IMR-90 (cell line): Measurements from ENCODE around the gene AHSG. TPM values are rescaled to one million over a fixed set of nuclear protein-coding genes. Genes with fewer than 3 reads are reported as not detected.

Experiments
- ATAC-seq: fragments of 200-7000 bp; cut with Tn5 transposase; 2 replicates; pipeline ENCODE4 v1.9.1; 2020; ENCODE audit warnings: low read depth, mild to moderate bottlenecking, moderate library complexity
- BruUV-seq: library from RNA; stranded (reverse); fragments of 400-500 nt; replicated peaks from 2 replicates; lab custom pipeline; 2021; lab: Mats Ljungman, UMichigan
- CTCF ChIA-PET: fragments of 300-600 bp; formaldehyde crosslinking; extraction: SDS; loops from one replicate; lab custom pipeline; 2021; ENCODE audit warnings: antibody characterized with exemption; lab: Yijun Ruan, JAX
- POLR2A ChIA-PET: fragments of 300-600 bp; sonication (Branson Sonifier 250); formaldehyde crosslinking; loops from one replicate; lab custom pipeline; 2022; ENCODE audit warnings: antibody characterized with exemption; ENCODE audit not compliant: unreplicated experiment; lab: Charles Lee
- DNase-seq: peaks from one replicate; pipeline ENCODE4 v3.0.0; 2013
- H2AFZ ChIP-seq: replicated peaks from 2 replicates; pipeline ENCODE3; 2013; ENCODE audit warnings: low read length, mild to moderate bottlenecking; ENCODE audit not compliant: poor library complexity
- H2AK5ac ChIP-seq: 2 replicates; pipeline ENCODE4 v1.6.1; 2013; ENCODE audit warnings: low read depth, low read length, inconsistent platforms
- H2AK9ac ChIP-seq: replicated peaks from 2 replicates; pipeline ENCODE3; 2013; ENCODE audit warnings: mild to moderate bottlenecking, low read depth, low read length, moderate library complexity; ENCODE audit not compliant: poor library complexity
- H2BK120ac ChIP-seq: 2 replicates; pipeline ENCODE4 v1.6.1; 2013; ENCODE audit warnings: low read depth, low read length, inconsistent platforms
- H2BK15ac ChIP-seq: 3 replicates; pipeline ENCODE4 v1.6.1; 2013; ENCODE audit warnings: low read depth, low read length, inconsistent platforms
- H2BK20ac ChIP-seq: 2 replicates; pipeline ENCODE4 v1.6.1; 2013; ENCODE audit warnings: low read depth, mild to moderate bottlenecking, inconsistent platforms, low read length, moderate library complexity
- H2BK5ac ChIP-seq: 2 replicates; pipeline ENCODE4 v1.6.1; 2013; ENCODE audit warnings: mild to moderate bottlenecking, low read depth, low read length, inconsistent platforms; ENCODE audit not compliant: poor library complexity, severe bottlenecking
- H3K14ac ChIP-seq: replicated peaks from 2 replicates; pipeline ENCODE4 v1.6.1; 2013; ENCODE audit warnings: low read depth, low read length, inconsistent platforms
- H3K18ac ChIP-seq: 2 replicates; pipeline ENCODE4 v1.6.1; 2013; ENCODE audit warnings: low read depth, low read length, control low read depth
- H3K23ac ChIP-seq: 2 replicates; pipeline ENCODE4 v1.6.1; 2013; ENCODE audit warnings: low read depth, low read length, inconsistent platforms
- H3K27ac ChIP-seq: 2 replicates; pipeline ENCODE4 v1.5.1; 2013; ENCODE audit warnings: mild to moderate bottlenecking, control low read depth, low read length; ENCODE audit not compliant: insufficient read depth
- H3K27me3 ChIP-seq: 2 replicates; pipeline ENCODE4 v1.6.1; 2013; ENCODE audit warnings: low read length; ENCODE audit not compliant: control insufficient read depth, insufficient read depth
- H3K36me3 ChIP-seq: 2 replicates; pipeline ENCODE4 v1.6.1; 2013; ENCODE audit warnings: low read length, mixed read lengths; ENCODE audit not compliant: control insufficient read depth, insufficient read depth
- H3K4ac ChIP-seq: 2 replicates; pipeline ENCODE4 v1.6.1; 2013; ENCODE audit warnings: low read depth, low read length, inconsistent platforms
- H3K4me1 ChIP-seq: 2 replicates; pipeline ENCODE4 v1.6.1; 2013; ENCODE audit warnings: low read length, mixed read lengths; ENCODE audit not compliant: control insufficient read depth, insufficient read depth
- H3K4me2 ChIP-seq: 2 replicates; pipeline ENCODE4 v1.6.1; 2013; ENCODE audit warnings: low read depth, mild to moderate bottlenecking, control low read depth, low read length, moderate library complexity
- H3K4me3 ChIP-seq: 2 replicates; pipeline ENCODE4 v1.5.1; 2013; ENCODE audit warnings: low read depth, mild to moderate bottlenecking, control low read depth, low read length, moderate library complexity; ENCODE audit not compliant: insufficient read depth
- H3K56ac ChIP-seq: 2 replicates; pipeline ENCODE4 v1.6.1; 2013; ENCODE audit warnings: low read length, inconsistent platforms; ENCODE audit not compliant: insufficient read depth; ENCODE audit errors: extremely low read depth
- H3K79me1 ChIP-seq, 2 experiments: 2 replicates each; pipeline ENCODE4 v1.6.1; 2013; ENCODE audit warnings: low read length in 2 of 2, inconsistent platforms in 1 of 2, low read depth in 1 of 2
- H3K9ac ChIP-seq: 2 replicates; pipeline ENCODE4 v1.6.1; 2013; ENCODE audit warnings: low read depth, low read length, control low read depth
- H3K9me1 ChIP-seq: 2 replicates; pipeline ENCODE4 v1.6.1; 2013; ENCODE audit warnings: low read length, inconsistent platforms; ENCODE audit not compliant: insufficient read depth
- H3K9me3 ChIP-seq: 2 replicates; pipeline ENCODE4 v1.6.1; 2013; ENCODE audit warnings: low read length; ENCODE audit not compliant: control insufficient read depth, insufficient read depth
- H4K20me1 ChIP-seq: 2 replicates; pipeline ENCODE4 v1.6.1; 2013; ENCODE audit warnings: low read length, inconsistent platforms; ENCODE audit not compliant: insufficient read depth
- H4K5ac ChIP-seq: 2 replicates; pipeline ENCODE4 v1.6.1; 2013; ENCODE audit warnings: mild to moderate bottlenecking, low read depth, low read length, control low read depth
- H4K8ac ChIP-seq, 2 experiments: 2 replicates each; pipeline ENCODE4 v1.6.1; 2013; ENCODE audit warnings: low read depth in 2 of 2, low read length in 2 of 2, control low read depth in 1 of 2, inconsistent platforms in 1 of 2
- H4K91ac ChIP-seq: 2 replicates; pipeline ENCODE4 v1.6.1; 2013; ENCODE audit warnings: low read depth, low read length, inconsistent platforms; ENCODE audit not compliant: insufficient read depth
- CEBPB ChIP-seq: IDR thresholded peaks from 2 replicates; pipeline ENCODE4 v1.6.1; 2012; ENCODE audit warnings: low read depth, low read length, improper control_type of control experiment
- CHD1 ChIP-seq: IDR thresholded peaks from 2 replicates; pipeline ENCODE4 v1.6.1; 2012; ENCODE audit warnings: low read depth, low read length, improper control_type of control experiment
- ELK1 ChIP-seq: fragments of 150-350 bp; IDR thresholded peaks from 2 replicates; pipeline ENCODE4 v1.6.1; 2016; ENCODE audit warnings: low read depth, mild to moderate bottlenecking, low read length, moderate library complexity, borderline replicate concordance
- FOS ChIP-seq: fragments of 150-350 bp; IDR thresholded peaks from 2 replicates; pipeline ENCODE4 v1.6.1; 2016; ENCODE audit warnings: low read depth, low read length
- MAFK ChIP-seq: IDR thresholded peaks from 2 replicates; pipeline ENCODE4 v1.6.1; 2012; ENCODE audit warnings: low read depth, low read length, improper control_type of control experiment
- MXI1 ChIP-seq: IDR thresholded peaks from 2 replicates; pipeline ENCODE4 v1.6.1; 2012; ENCODE audit warnings: low read depth, mild to moderate bottlenecking, low read length, moderate library complexity, borderline replicate concordance
- NFE2L2 ChIP-seq: fragments of 150-350 bp; IDR thresholded peaks from 2 replicates; pipeline ENCODE4 v1.6.1; 2016; ENCODE audit warnings: low read depth, mild to moderate bottlenecking, low read length
- POLR2A ChIP-seq: IDR thresholded peaks from 2 replicates; pipeline ENCODE4 v1.6.1; 2012; ENCODE audit warnings: mild to moderate bottlenecking, low read depth, low read length
- RAD21 ChIP-seq: IDR thresholded peaks from 2 replicates; pipeline ENCODE4 v1.6.1; 2012; ENCODE audit warnings: low read length, improper control_type of control experiment
- RCOR1 ChIP-seq: IDR thresholded peaks from 2 replicates; pipeline ENCODE4 v1.6.1; 2012; ENCODE audit warnings: mild to moderate bottlenecking, low read length, improper control_type of control experiment; ENCODE audit not compliant: insufficient replicate concordance
- USF2 ChIP-seq: fragments of 150-350 bp; IDR thresholded peaks from 2 replicates; pipeline ENCODE4 v1.6.1; 2017; ENCODE audit warnings: mild to moderate bottlenecking, antibody characterized with exemption, low read length, low read depth
- WGBS, 2 experiments: methylation state at CpG; one replicate each; pipeline versions ENCODE4 v1.1.5 to v1.1.7; 2013; ENCODE audit warnings: missing lambda C conversion rate in 2 of 2; ENCODE audit not compliant: insufficient read length in 1 of 2; ENCODE audit errors: extremely low coverage in 2 of 2; 5-methylcytosine and 5-hydroxymethylcytosine counted together
- dilution Hi-C: fragments of 300-500 bp; cut with HindIII; formaldehyde crosslinking; loops from one replicate; pipeline ENCODE4 v1.14.3; 2018; ENCODE audit warnings: low sequenced_read_pairs; ENCODE audit not compliant: unreplicated experiment
- in situ Hi-C: fragments of 300-500 bp; cut with MboI; formaldehyde crosslinking; loops from 3 replicates; pipeline ENCODE4 v1.14.3; 2019; ENCODE audit warnings: low sequenced_read_pairs, inconsistent platforms, mixed read lengths
- intact Hi-C: fragments of 100-400 bp; cut with micrococcal nuclease; formaldehyde crosslinking; loops from 2 replicates; pipeline ENCODE4 v1.10.0; 2022
- polyA plus RNA-seq, 3 experiments: library from polyadenylated mRNA; depleted of rRNA; stranded (reverse); fragments of >200 nt; gene quantifications; 2 replicates each; pipeline ENCODE4 v1.2.3, GENCODE V29; 2012; ENCODE audit warnings: low replicate concordance in 1 of 3
- total RNA-seq: library from RNA; depleted of rRNA; stranded (reverse); fragments of >200 nt; gene quantifications from 2 replicates; pipeline ENCODE4 v1.2.3, GENCODE V29; 2012
- TF ChIP-seq, protein P1 (sequence below): conservative IDR thresholded peaks from 2 replicates; pipeline ENCODE4 v1.5.1; 2012; ENCODE audit warnings: mild to moderate bottlenecking, low read depth, low read length, improper control_type of control experiment

Gene AHSG
- total and polyA plus RNA-seq, 2 of the 4 experiments (the other 2 are of a cell fraction) = not detected

DNA sequence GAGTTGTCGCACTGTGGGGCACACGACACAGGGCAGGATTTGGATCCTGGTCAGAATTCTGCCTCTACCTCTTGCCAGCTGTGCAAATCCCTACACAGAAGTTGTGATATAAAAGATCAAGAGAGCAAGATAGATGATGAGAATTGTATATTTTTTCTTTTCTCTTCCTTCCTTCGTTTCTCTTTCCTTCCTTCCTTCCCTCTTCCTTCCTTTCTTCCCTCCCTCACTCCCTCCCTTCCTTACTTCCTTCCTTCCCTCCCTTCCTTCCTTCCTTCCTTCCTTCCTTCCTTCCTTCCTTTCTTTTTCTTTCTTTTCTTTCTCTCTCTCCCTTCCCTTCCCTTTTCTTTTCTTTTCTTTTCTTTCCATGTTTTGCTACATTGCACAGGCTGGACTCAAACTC is 12.0 kb upstream of the AHSG start:
- Histone ChIP-seq H3K27me3 (peaks cover 9% of the 10 kb centered on the region), H3K14ac (no peak overlapping the region), H3K56ac (no peak overlapping the region), H2BK20ac (no peak overlapping the region), H3K4me1 (no peaks in the 10 kb centered on the region), H3K4me2 (no peak overlapping the region), H2AFZ (no peak overlapping the region), H4K8ac (no peak overlapping the region), H3K36me3 (no peaks in the 10 kb centered on the region), H3K9ac (no peak overlapping the region), H3K23ac (no peak overlapping the region), H2BK15ac (no peak overlapping the region), H2BK120ac (no peak overlapping the region), H2AK5ac (no peak overlapping the region), H3K18ac (no peak overlapping the region), H3K4me3 (no peak overlapping the region), H2AK9ac (no peak overlapping the region), H3K27ac (no peak overlapping the region), H2BK5ac (no peak overlapping the region), H3K9me1 (no peaks in the 10 kb centered on the region), H4K91ac (no peak overlapping the region), H4K20me1 (no peaks in the 10 kb centered on the region), H3K79me1 (no peaks in the 10 kb centered on the region), H4K5ac (no peak overlapping the region), H3K9me3 (no peaks in the 10 kb centered on the region), H3K4ac (no peak overlapping the region)
- BruUV-seq = no TSS peak
- intact Hi-C loops (no loop called here), in situ Hi-C loops (no loop called here), dilution Hi-C loops (no loop called here)
- WGBS, 2 experiments = no CpG with 5 or more reads among the region's 3 CpGs
- no peak for ATAC-seq
- ChIA-PET CTCF (interaction anchor here (1.4 to 1.7 kb wide), 2 partner anchors 14 to 16 kb away, joined by 4 to 7 read pairs; no protein-coding TSS in a partner anchor), POLR2A (no interaction called here)
- DNase-seq = no peak
- TF ChIP-seq CHD1 = no peak
- TF ChIP-seq MAFK = no peak
- TF ChIP-seq RCOR1 = no peak
- TF ChIP-seq USF2 = no peak
- TF ChIP-seq, protein P1, sequence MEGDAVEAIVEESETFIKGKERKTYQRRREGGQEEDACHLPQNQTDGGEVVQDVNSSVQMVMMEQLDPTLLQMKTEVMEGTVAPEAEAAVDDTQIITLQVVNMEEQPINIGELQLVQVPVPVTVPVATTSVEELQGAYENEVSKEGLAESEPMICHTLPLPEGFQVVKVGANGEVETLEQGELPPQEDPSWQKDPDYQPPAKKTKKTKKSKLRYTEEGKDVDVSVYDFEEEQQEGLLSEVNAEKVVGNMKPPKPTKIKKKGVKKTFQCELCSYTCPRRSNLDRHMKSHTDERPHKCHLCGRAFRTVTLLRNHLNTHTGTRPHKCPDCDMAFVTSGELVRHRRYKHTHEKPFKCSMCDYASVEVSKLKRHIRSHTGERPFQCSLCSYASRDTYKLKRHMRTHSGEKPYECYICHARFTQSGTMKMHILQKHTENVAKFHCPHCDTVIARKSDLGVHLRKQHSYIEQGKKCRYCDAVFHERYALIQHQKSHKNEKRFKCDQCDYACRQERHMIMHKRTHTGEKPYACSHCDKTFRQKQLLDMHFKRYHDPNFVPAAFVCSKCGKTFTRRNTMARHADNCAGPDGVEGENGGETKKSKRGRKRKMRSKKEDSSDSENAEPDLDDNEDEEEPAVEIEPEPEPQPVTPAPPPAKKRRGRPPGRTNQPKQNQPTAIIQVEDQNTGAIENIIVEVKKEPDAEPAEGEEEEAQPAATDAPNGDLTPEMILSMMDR = no peak
- TF ChIP-seq POLR2A = no peak
- TF ChIP-seq ELK1 = no peak
- TF ChIP-seq NFE2L2 = no peak
- no peak for TF ChIP-seq CEBPB
- TF ChIP-seq RAD21 = no peak
- no peak for TF ChIP-seq FOS
- TF ChIP-seq MXI1 = no peak
